DOHH2 (cell line): Measurements from ENCODE around the gene HSDL2.

Source experiments
- H3F3A ChIP-seq: fragments of 200-600 bp; sonication (generic), shearing (Covaris generic); 2 replicates; pipeline ENCODE4 v1.6.0; 2016; ENCODE audit warnings: antibody characterized with exemption, mild to moderate bottlenecking; ENCODE audit not compliant: control insufficient read depth, insufficient read depth
- H3K27ac ChIP-seq: fragments of 200-600 bp; sonication (generic); 2 replicates; pipeline ENCODE4 v1.5.1; 2014; ENCODE audit warnings: low read depth, mild to moderate bottlenecking, low read length, moderate library complexity
- H3K27me3 ChIP-seq: fragments of 200-600 bp; sonication (generic); 2 replicates; pipeline ENCODE4 v1.6.1; 2014; ENCODE audit warnings: mild to moderate bottlenecking, low read length, mixed read lengths; ENCODE audit not compliant: control insufficient read depth
- H3K36me3 ChIP-seq: fragments of 200-600 bp; sonication (generic); 2 replicates; pipeline ENCODE4 v1.6.1; 2014; ENCODE audit warnings: mild to moderate bottlenecking, low read length, moderate library complexity, mixed read lengths; ENCODE audit not compliant: control insufficient read depth
- H3K4me1 ChIP-seq: fragments of 200-600 bp; sonication (generic); 2 replicates; pipeline ENCODE4 v1.6.1; 2014; ENCODE audit warnings: mild to moderate bottlenecking, low read length, mixed read lengths; ENCODE audit not compliant: control insufficient read depth
- H3K4me2 ChIP-seq: fragments of 200-600 bp; sonication (generic); 2 replicates; pipeline ENCODE4 v1.6.0; 2014; ENCODE audit warnings: mild to moderate bottlenecking, low read length, moderate library complexity
- H3K4me3 ChIP-seq: fragments of 200-600 bp; sonication (generic); 2 replicates; pipeline ENCODE4 v1.5.1; 2014; ENCODE audit warnings: mild to moderate bottlenecking, low read length, mixed read lengths
- H3K79me2 ChIP-seq: fragments of 200-600 bp; sonication (generic); 2 replicates; pipeline ENCODE4 v1.6.1; 2014; ENCODE audit warnings: mild to moderate bottlenecking, low read length, mixed read lengths; ENCODE audit not compliant: control insufficient read depth
- H3K9me2 ChIP-seq: fragments of 200-600 bp; sonication (generic); replicated peaks from 2 replicates; pipeline ENCODE4 v1.6.1; 2014; ENCODE audit warnings: mild to moderate bottlenecking, low read length, mixed read lengths; ENCODE audit not compliant: control insufficient read depth
- H3K9me3 ChIP-seq: fragments of 200-600 bp; sonication (generic); 2 replicates; pipeline ENCODE4 v1.6.1; 2014; ENCODE audit warnings: antibody characterized with exemption, low read length, mixed read lengths; ENCODE audit not compliant: control insufficient read depth, insufficient read depth
- H4K20me1 ChIP-seq: fragments of 200-600 bp; sonication (generic); 2 replicates; pipeline ENCODE4 v1.6.0; 2014; ENCODE audit warnings: low read depth, mild to moderate bottlenecking, antibody characterized with exemption, low read length, moderate library complexity; ENCODE audit not compliant: control insufficient read depth, insufficient read depth
- EZH2phosphoT487 ChIP-seq: fragments of 200-600 bp; sonication (generic); IDR thresholded peaks from 2 replicates; pipeline ENCODE4 v1.6.1; 2017; ENCODE audit warnings: borderline replicate concordance, mild to moderate bottlenecking, antibody characterized with exemption, low read length, moderate library complexity, mixed read lengths
- TF ChIP-seq, protein P1 (sequence below): fragments of 200-600 bp; sonication (generic); IDR thresholded peaks from one replicate; pipeline ENCODE4 v1.5.1; 2014; ENCODE audit warnings: antibody characterized with exemption, mild to moderate bottlenecking, low read depth, low read length; ENCODE audit not compliant: poor library complexity, severe bottlenecking

The HSDL2 gene

GRCh38 chr9:112501287-112501686, 121.4 kb downstream of the HSDL2 start:
- Histone ChIP-seq H3K9me3 (no peaks in the 10 kb centered on the region), H3F3A (no peaks in the 10 kb centered on the region), H3K36me3 (no peaks in the 10 kb centered on the region; the same call in 1 of the 2 replicates), H3K79me2 (peaks cover 87% of the 10 kb centered on the region), H3K9me2 (no peaks in the 10 kb centered on the region), H3K4me3 (no peak overlapping the region), H3K4me2 (no peak overlapping the region), H3K27me3 (no peaks in the 10 kb centered on the region), H3K27ac (no peak overlapping the region), H3K4me1 (no peaks in the 10 kb centered on the region), H4K20me1 (no peaks in the 10 kb centered on the region)
- TF ChIP-seq EZH2phosphoT487 = no peak
- TF ChIP-seq, protein P1, sequence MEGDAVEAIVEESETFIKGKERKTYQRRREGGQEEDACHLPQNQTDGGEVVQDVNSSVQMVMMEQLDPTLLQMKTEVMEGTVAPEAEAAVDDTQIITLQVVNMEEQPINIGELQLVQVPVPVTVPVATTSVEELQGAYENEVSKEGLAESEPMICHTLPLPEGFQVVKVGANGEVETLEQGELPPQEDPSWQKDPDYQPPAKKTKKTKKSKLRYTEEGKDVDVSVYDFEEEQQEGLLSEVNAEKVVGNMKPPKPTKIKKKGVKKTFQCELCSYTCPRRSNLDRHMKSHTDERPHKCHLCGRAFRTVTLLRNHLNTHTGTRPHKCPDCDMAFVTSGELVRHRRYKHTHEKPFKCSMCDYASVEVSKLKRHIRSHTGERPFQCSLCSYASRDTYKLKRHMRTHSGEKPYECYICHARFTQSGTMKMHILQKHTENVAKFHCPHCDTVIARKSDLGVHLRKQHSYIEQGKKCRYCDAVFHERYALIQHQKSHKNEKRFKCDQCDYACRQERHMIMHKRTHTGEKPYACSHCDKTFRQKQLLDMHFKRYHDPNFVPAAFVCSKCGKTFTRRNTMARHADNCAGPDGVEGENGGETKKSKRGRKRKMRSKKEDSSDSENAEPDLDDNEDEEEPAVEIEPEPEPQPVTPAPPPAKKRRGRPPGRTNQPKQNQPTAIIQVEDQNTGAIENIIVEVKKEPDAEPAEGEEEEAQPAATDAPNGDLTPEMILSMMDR = no peak

DNA sequence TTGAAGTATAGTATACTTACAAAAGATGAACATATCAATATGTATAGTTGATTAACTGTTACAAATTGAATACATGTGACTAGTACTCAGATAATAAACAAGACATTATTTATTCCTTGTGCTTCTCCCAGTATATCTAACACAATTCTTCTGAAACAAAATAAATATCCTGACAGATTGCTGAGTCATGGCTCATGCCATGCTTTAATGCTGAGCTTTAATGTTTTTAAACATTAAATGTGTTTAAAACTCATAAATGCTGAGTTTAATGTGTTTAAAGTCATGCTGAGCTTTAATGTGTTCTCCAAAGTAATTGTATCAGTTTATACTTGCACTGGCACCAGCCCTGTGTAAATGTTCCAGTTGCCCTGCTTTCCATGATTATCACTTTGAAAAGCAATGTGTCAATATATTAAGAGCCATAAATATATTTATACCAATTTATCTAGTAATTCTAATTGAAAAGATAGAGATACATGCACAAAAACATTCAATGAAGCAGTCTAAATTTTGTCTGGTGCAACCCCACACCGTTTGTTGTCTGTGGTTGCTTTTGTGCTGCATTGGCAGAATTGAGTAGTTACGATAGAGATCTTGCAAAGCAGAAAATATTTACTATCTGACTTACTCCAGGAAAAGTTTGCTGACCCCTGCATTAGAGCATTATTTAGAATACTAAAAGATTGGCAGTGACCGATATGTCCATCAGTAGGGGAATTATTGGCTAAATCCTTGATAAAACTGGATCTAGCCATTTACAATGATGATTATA, 122.5 kb downstream of the HSDL2 start:
- Histone ChIP-seq H3K9me3 (no peaks in the 10 kb centered on the region), H3K4me3 (no peak overlapping the region), H3K9me2 (no peaks in the 10 kb centered on the region), H3K27me3 (no peaks in the 10 kb centered on the region), H3K79me2 (peaks cover 87% of the 10 kb centered on the region), H3K27ac (no peak overlapping the region), H3K36me3 (no peaks in the 10 kb centered on the region; the same call in 1 of the 2 replicates), H3F3A (no peaks in the 10 kb centered on the region), H4K20me1 (no peaks in the 10 kb centered on the region), H3K4me1 (no peaks in the 10 kb centered on the region), H3K4me2 (no peak overlapping the region)
- TF ChIP-seq, protein P1 = no peak

GRCh38 chr9:112503170-112503569, 123.3 kb downstream of the HSDL2 start:
- H3K4me3 ChIP-seq = no peak overlapping the region
- H3K36me3 ChIP-seq = no peaks in the 10 kb centered on the region; the same call in 1 of the 2 replicates
- no peaks in the 10 kb centered on the region for H3K27me3 ChIP-seq
- no peak for TF ChIP-seq EZH2phosphoT487
- TF ChIP-seq, protein P1 = no peak
- H4K20me1 ChIP-seq = no peaks in the 10 kb centered on the region
- H3K9me3 ChIP-seq = no peaks in the 10 kb centered on the region
- no peaks in the 10 kb centered on the region for H3K4me1 ChIP-seq
- no peaks in the 10 kb centered on the region for H3K9me2 ChIP-seq
- H3K4me2 ChIP-seq = no peak overlapping the region
- H3K79me2 ChIP-seq = peaks cover 86% of the 10 kb centered on the region
- no peaks in the 10 kb centered on the region for H3F3A ChIP-seq
- H3K27ac ChIP-seq = no peak overlapping the region
